ENCODE data around the gene MACC1. TPM values are rescaled to one million over a fixed set of nuclear protein-coding genes. Genes with fewer than 3 reads are reported as not detected.

Gene MACC1
- total and polyA plus RNA-seq, 4 donors: 2.8 to 45.2 (median 14.7) TPM

DNA sequence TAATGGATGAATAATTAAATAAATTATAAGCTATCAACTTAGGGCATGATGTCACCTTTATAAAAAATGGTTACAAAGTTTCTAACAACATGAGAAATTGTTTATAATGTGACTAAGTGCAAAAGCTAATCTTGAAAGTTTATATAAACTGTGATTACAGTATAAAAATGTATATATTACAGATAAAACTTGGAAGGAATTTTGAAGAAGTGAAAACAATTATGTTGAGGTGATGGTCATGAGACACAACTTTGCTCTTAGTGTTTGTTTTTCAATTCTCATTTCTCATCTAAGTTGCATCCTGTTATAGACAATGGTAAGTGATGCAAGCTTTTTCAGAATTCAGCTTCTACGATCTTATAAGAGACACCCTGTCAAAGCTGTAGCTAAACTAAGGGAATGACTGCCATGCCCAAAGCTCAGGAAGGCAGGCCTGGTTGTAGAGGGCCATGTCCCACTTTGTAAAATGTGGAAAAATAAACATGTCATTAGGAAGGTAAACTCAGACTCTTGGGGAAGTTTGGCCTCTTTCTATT lies 23.9 kb downstream of the MACC1 start:
- 39 to 41% methylated on average over 1 of the region's 1 CpG for WGBS, 2 donors
- peaks cover 0 to 44% (median 7%) of the 10 kb centered on the region in 5 donors for H3K4me1 ChIP-seq (ENCODE audit: control insufficient read depth in 5 of 5, insufficient read depth in 5 of 5, low read length in 5 of 5)
- no peak for TF ChIP-seq CTCF (IDR thresholded peaks at IDR 0.05; ENCODE audit: control extremely low read depth, extremely low read depth)
- peaks cover 0 to 3% (median 0%) of the 10 kb centered on the region in 4 donors for H3K9me3 ChIP-seq (ENCODE audit: control insufficient read depth in 4 of 4, insufficient read depth in 3 of 4, low read length in 3 of 4)
- ATAC-seq (ENCODE audit: insufficient read depth, low FRiP score) (no peak), DNase-seq (peak in 2 of 3 donors; percentile 60 to 69)
- no peaks in the 10 kb centered on the region for H3K27me3 ChIP-seq (ENCODE audit: control insufficient read depth in 3 of 3, insufficient read depth in 3 of 3, low read length in 2 of 3)
- no peak overlapping the region for H3K9ac ChIP-seq (ENCODE audit: insufficient read depth in 1 of 2, low read length in 2 of 2)
- peaks cover 0 to 1% (median 0%) of the 10 kb centered on the region in 4 donors for H3K36me3 ChIP-seq (ENCODE audit: control insufficient read depth in 4 of 4, insufficient read depth in 4 of 4, low read length in 4 of 4)
- H3K4me3 ChIP-seq: no peak overlapping the region
- H3K27ac ChIP-seq (ENCODE audit: low read depth in 1 of 2, low read length in 1 of 2): peak overlapping the region in 1 of 2 donors; percentile 23

- Histone ChIP-seq H3K4me1 (ENCODE audit: control insufficient read depth in 5 of 5, insufficient read depth in 5 of 5, low read length in 5 of 5) (peaks cover 0 to 32% (median 7%) of the 10 kb centered on the region in 5 donors), H3K9ac (ENCODE audit: insufficient read depth in 1 of 2, low read length in 2 of 2) (peak overlapping the region in 1 of 2 donors; percentile 43), H3K27ac (ENCODE audit: low read depth in 1 of 2, low read length in 1 of 2) (peak overlapping the region in 1 of 2 donors; percentile 0), H3K27me3 (ENCODE audit: control insufficient read depth in 3 of 3, insufficient read depth in 3 of 3, low read length in 2 of 3) (no peaks in the 10 kb centered on the region), H3K4me3 (no peak overlapping the region), H3K36me3 (ENCODE audit: control insufficient read depth in 4 of 4, insufficient read depth in 4 of 4, low read length in 4 of 4) (peaks cover 0 to 1% (median 0%) of the 10 kb centered on the region in 4 donors), H3K9me3 (ENCODE audit: control insufficient read depth in 4 of 4, insufficient read depth in 3 of 4, low read length in 3 of 4) (peaks cover 0 to 3% (median 0%) of the 10 kb centered on the region in 4 donors)
- no peak for DNase-seq
- TF ChIP-seq CTCF (IDR thresholded peaks at IDR 0.05; ENCODE audit: control extremely low read depth, extremely low read depth): no peak
- ATAC-seq (ENCODE audit: insufficient read depth, low FRiP score): no peak
- WGBS, 2 donors: 83 to 85% methylated on average over 11 of the region's 11 CpGs
Measured at GRCh38 chr7:20191391-20191869, 25.8 kb downstream of the MACC1 start.

- DNase-seq (peak; percentile 16 to 82 (median 79)), ATAC-seq (ENCODE audit: insufficient read depth, low FRiP score) (no peak)
- Histone ChIP-seq H3K4me3 (no peak overlapping the region), H3K9ac (ENCODE audit: insufficient read depth in 1 of 2, low read length in 2 of 2) (peak overlapping the region in 1 of 2 donors; percentile 43), H3K4me1 (ENCODE audit: control insufficient read depth in 5 of 5, insufficient read depth in 5 of 5, low read length in 5 of 5) (peaks cover 0 to 30% (median 7%) of the 10 kb centered on the region in 5 donors), H3K27me3 (ENCODE audit: control insufficient read depth in 3 of 3, insufficient read depth in 3 of 3, low read length in 2 of 3) (no peaks in the 10 kb centered on the region), H3K9me3 (ENCODE audit: control insufficient read depth in 4 of 4, insufficient read depth in 3 of 4, low read length in 3 of 4) (peaks cover 0 to 3% (median 0%) of the 10 kb centered on the region in 4 donors), H3K36me3 (ENCODE audit: control insufficient read depth in 4 of 4, insufficient read depth in 4 of 4, low read length in 4 of 4) (peaks cover 0 to 1% (median 0%) of the 10 kb centered on the region in 4 donors), H3K27ac (ENCODE audit: low read depth in 1 of 2, low read length in 1 of 2) (peak overlapping the region in 1 of 2 donors; percentile 0)
- TF ChIP-seq CTCF (IDR thresholded peaks at IDR 0.05; ENCODE audit: control extremely low read depth, extremely low read depth): no peak
- WGBS, 2 donors: 37 to 63% methylated on average over 2 of the region's 2 CpGs
Measured at GRCh38 chr7:20190560-20191390, 26.4 kb downstream of the MACC1 start.
